ENCODE data around the gene WDR88. TPM values are rescaled to one million over a fixed set of nuclear protein-coding genes. Genes with fewer than 3 reads are reported as not detected.
A peak's percentile ranks its signal among the peaks of the same experiment; 100 is the strongest.

The WDR88 gene
- total and polyA plus RNA-seq, 2 of the 13 experiments (the other 11 are each of a cell fraction or from before 2014, with no cell fraction given) = not detected

DNA sequence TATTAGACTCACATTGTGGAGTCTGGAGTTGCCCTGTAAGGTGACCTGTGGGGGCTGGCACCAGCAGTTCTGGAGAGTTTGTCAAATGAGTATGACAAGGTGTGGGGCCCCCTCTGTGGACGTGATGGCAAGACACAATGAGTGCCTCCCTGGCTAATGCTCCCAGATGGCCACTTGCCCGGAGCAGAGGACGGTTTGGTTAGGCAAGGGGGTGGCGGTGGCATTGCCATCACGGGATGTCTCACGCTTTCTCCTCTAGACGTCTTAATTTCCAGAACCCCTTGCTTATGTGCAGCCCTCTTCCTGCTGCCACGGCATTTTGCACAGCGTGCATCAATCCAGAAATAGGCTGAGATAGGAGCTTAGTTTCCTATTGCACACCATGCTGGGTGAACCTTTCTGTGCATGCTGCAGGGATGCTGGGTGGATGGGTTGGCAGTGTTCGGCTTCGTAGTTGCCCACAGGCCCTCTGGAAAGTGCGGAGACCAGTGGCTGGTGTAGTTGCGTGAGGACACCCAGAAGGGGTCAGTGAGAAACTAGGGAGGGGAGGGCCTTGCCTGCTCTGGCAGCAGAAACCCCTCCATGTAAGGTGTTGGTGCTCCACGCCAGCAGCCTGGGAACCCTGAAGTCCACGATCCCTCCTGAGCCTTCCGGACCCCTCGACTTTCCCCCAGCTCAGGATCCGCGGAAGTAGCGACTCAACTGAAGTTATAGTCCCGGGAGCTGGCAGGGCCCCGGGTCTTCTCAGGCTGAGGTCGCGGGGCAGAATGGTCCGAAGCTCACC, 44.2 kb downstream of the WDR88 start (continued):
- TF ChIP-seq NFYB (CRISPR knock-in tag; IDR thresholded peaks at IDR 0.05) = no peak
- TF ChIP-seq RFXAP (CRISPR knock-in tag; IDR thresholded peaks at IDR 0.05; ENCODE audit: borderline replicate concordance) = no peak
- TF ChIP-seq NFE2L2 (IDR thresholded peaks at IDR 0.05; ENCODE audit: low read length) = no peak
- TF ChIP-seq, protein P1, sequence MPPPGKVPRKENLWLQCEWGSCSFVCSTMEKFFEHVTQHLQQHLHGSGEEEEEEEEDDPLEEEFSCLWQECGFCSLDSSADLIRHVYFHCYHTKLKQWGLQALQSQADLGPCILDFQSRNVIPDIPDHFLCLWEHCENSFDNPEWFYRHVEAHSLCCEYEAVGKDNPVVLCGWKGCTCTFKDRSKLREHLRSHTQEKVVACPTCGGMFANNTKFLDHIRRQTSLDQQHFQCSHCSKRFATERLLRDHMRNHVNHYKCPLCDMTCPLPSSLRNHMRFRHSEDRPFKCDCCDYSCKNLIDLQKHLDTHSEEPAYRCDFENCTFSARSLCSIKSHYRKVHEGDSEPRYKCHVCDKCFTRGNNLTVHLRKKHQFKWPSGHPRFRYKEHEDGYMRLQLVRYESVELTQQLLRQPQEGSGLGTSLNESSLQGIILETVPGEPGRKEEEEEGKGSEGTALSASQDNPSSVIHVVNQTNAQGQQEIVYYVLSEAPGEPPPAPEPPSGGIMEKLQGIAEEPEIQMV (CRISPR knock-in tag; IDR thresholded peaks at IDR 0.05; ENCODE audit: low read depth) = no peak
- TF ChIP-seq TMF1 (CRISPR knock-in tag; IDR thresholded peaks at IDR 0.05; ENCODE audit: low read depth) = no peak
- no peak for TF ChIP-seq ZBTB3 (CRISPR knock-in tag; IDR thresholded peaks at IDR 0.05; ENCODE audit: borderline replicate concordance, low read depth)
- TF ChIP-seq ZBTB8A (CRISPR knock-in tag; IDR thresholded peaks at IDR 0.05; ENCODE audit: borderline replicate concordance, low read depth) = no peak
- TF ChIP-seq GLI4 (CRISPR knock-in tag; IDR thresholded peaks at IDR 0.05; ENCODE audit: borderline replicate concordance) = no peak
- 0 out of 2 replicates have a peak, but pooled peaks have one; percentile 47 for TF ChIP-seq CHCHD3 (CRISPR knock-in tag; IDR thresholded peaks at IDR 0.05)
- no peak for TF ChIP-seq NCOA2 (CRISPR knock-in tag; IDR thresholded peaks at IDR 0.05)
- no peak for TF ChIP-seq ATF7-NPFF (CRISPR knock-in tag; IDR thresholded peaks at IDR 0.05; ENCODE audit: low read depth)
- TF ChIP-seq TGIF2 (CRISPR knock-in tag; IDR thresholded peaks at IDR 0.05) = peak; percentile 30; the same call in 1 of the 2 replicates
- no peak for TF ChIP-seq ZFP62 (CRISPR knock-in tag; IDR thresholded peaks at IDR 0.05)
- no peak for TF ChIP-seq ZNF225 (CRISPR knock-in tag; IDR thresholded peaks at IDR 0.05)
- peak; percentile 11 for TF ChIP-seq SRSF1 (optimal IDR thresholded peaks at IDR 0.05; ENCODE audit: low read depth, low read length)
- no peak for TF ChIP-seq SMAD3 (CRISPR knock-in tag; IDR thresholded peaks at IDR 0.05)
- no peak for TF ChIP-seq FOXA1 (IDR thresholded peaks at IDR 0.05)
- no peak; the same call in 1 of the 2 replicates for TF ChIP-seq FOXA1 (CRISPR knock-in tag; IDR thresholded peaks at IDR 0.05)
- TF ChIP-seq ZKSCAN1 (IDR thresholded peaks at IDR 0.05; ENCODE audit: low read length) = no peak
- TF ChIP-seq ZNF431 (CRISPR knock-in tag; IDR thresholded peaks at IDR 0.05; ENCODE audit: borderline replicate concordance, low read depth) = 0 out of 2 replicates have a peak, but pooled peaks have one; percentile 10
- TF ChIP-seq, protein P2, sequence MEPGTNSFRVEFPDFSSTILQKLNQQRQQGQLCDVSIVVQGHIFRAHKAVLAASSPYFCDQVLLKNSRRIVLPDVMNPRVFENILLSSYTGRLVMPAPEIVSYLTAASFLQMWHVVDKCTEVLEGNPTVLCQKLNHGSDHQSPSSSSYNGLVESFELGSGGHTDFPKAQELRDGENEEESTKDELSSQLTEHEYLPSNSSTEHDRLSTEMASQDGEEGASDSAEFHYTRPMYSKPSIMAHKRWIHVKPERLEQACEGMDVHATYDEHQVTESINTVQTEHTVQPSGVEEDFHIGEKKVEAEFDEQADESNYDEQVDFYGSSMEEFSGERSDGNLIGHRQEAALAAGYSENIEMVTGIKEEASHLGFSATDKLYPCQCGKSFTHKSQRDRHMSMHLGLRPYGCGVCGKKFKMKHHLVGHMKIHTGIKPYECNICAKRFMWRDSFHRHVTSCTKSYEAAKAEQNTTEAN (CRISPR knock-in tag; conservative IDR thresholded peaks at IDR 0.05) = no peak
- no peak for TF ChIP-seq ZMYM3 (CRISPR knock-in tag; IDR thresholded peaks at IDR 0.05)
- 0 out of 2 replicates have a peak, but pooled peaks have one; percentile 2 for TF ChIP-seq KLF12 (CRISPR knock-in tag; IDR thresholded peaks at IDR 0.05; ENCODE audit: borderline replicate concordance)
- TF ChIP-seq, protein P3, sequence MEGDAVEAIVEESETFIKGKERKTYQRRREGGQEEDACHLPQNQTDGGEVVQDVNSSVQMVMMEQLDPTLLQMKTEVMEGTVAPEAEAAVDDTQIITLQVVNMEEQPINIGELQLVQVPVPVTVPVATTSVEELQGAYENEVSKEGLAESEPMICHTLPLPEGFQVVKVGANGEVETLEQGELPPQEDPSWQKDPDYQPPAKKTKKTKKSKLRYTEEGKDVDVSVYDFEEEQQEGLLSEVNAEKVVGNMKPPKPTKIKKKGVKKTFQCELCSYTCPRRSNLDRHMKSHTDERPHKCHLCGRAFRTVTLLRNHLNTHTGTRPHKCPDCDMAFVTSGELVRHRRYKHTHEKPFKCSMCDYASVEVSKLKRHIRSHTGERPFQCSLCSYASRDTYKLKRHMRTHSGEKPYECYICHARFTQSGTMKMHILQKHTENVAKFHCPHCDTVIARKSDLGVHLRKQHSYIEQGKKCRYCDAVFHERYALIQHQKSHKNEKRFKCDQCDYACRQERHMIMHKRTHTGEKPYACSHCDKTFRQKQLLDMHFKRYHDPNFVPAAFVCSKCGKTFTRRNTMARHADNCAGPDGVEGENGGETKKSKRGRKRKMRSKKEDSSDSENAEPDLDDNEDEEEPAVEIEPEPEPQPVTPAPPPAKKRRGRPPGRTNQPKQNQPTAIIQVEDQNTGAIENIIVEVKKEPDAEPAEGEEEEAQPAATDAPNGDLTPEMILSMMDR (CRISPR knock-in tag; IDR thresholded peaks at IDR 0.05) = peak; percentile 54
- TF ChIP-seq, protein P4, sequence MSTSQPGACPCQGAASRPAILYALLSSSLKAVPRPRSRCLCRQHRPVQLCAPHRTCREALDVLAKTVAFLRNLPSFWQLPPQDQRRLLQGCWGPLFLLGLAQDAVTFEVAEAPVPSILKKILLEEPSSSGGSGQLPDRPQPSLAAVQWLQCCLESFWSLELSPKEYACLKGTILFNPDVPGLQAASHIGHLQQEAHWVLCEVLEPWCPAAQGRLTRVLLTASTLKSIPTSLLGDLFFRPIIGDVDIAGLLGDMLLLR (CRISPR knock-in tag; IDR thresholded peaks at IDR 0.05) = no peak
- no peak for TF ChIP-seq ZNF3 (CRISPR knock-in tag; IDR thresholded peaks at IDR 0.05)
- TF ChIP-seq MLLT10 (CRISPR knock-in tag; IDR thresholded peaks at IDR 0.05) = no peak
- no peak for TF ChIP-seq ZNF547 (CRISPR knock-in tag; IDR thresholded peaks at IDR 0.05)
